TTC549 (cell line): ENCODE results near the gene HDAC10.
"Not testable (repeated sequence)": the region's sequence is repeated elsewhere in the genome, so short reads cannot be mapped to it uniquely, and the experiment has no call there.

Experiments
- FAIRE-seq: peaks from 2 replicates; lab custom pipeline; 2012; peaks lifted over from hg19 to GRCh38; lab: Jason Lieb, UNC

The HDAC10 gene

DNA sequence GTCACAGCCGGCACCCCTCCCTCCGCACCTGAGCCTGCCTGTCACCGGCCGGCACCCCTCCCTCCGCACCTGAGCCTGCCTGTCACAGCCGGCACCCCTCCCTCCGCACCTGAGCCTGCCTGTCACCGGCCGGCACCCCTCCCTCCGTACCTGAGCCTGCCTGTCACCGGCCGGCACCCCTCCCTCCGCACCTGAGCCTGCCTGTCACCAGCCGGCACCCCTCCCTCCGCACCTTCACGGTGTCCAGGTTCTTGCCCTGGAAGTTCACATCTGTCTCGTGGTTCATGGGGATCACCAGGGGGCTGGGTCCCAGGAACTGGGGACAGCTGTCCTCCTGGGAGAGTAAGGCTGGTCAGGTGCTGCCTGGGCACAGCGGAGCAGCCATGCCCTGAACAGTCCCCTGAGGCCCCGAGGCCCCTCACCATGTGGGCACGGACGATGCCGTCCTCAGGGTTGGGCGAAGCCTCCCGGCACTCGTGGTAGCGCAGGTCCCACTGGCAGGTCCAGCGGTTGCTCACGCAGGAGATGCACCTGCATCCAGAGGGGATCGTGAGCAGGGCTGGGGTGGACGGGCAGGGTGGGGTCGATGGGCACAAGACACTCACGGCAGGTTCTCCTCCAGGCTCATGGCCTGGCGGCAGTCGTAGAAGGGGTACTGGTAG is 34.6 kb upstream of the HDAC10 start:
- FAIRE-seq: no peak

DNA sequence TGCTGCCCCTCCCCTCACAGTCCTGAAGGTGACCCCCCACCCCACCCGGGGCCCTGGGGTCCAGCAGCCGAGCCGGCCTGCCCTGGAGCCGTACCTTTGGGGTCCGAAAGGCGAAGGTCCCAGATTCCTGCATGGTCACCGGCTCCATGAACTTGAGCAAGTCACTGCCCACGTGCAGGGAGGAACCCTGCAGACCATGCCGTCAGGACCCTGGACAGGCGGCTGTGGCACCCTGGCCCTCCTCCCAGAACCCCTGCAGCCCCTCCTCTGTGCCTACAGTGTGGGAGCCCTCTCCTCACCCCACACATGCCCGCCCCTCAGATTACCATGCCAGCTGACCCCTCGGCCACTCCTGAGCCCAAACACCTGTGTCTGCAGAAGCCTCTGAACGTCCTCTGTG is 33.4 kb upstream of the HDAC10 start:
- FAIRE-seq: no peak

DNA sequence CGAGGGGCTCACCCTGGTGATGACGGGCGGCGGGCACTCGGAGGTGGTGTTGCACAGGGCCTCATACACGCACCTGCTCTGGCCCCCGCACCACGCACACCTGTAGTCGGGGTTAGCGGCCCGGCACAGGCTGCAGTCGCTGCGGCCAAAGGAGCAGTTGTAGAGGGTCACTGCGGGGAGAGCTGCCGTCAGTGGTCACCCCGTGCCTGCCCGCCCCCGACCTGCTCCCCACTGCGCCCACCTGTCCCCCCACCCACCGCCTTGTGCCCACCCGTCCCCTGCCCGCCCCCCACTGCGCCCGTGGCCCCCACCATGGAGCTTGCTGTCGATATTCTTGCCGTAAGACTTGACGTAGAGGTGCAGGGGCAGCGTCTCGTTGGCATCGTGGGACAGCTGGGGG is 32.8 kb upstream of the HDAC10 start:
- no peak for FAIRE-seq

DNA sequence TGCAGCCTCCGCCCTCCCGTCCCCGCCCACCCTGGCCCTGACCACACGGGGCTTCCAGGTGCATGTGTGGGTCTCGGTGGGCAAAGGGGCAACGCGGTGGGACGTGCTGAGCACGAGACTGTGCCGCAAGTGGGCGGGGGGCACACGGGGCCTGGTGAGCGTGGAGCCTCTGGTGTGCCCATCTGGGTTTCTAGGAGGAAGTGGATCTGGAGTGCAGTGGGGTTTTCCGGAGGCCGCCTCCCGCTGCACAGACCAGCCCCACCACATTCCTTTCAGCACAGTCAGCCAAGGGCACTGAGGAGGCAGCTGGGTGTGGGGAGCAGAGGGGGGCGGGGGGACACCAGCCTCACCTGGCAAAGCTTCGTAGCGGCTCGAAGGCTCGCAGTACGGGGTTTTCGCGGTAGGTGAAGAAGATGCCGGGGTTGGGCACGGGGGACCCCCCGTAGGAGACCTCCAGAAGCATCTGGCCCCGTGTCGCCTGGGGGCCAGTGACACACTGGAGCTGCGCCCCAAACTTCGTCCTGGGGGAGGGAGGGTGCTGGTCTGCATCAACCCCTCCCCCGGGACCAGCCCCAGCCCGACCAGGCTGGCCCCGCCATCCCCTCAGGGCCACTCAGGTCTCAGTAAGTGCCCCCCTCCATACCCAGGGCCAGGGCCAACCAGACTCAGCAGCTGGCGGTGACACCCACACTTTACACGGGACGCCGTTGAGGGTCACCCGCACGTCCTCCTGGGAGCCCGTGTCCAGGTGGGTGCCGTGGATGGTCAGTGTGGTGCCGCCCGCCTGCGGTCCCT is 31.5 kb upstream of the HDAC10 start:
- no peak for FAIRE-seq

DNA sequence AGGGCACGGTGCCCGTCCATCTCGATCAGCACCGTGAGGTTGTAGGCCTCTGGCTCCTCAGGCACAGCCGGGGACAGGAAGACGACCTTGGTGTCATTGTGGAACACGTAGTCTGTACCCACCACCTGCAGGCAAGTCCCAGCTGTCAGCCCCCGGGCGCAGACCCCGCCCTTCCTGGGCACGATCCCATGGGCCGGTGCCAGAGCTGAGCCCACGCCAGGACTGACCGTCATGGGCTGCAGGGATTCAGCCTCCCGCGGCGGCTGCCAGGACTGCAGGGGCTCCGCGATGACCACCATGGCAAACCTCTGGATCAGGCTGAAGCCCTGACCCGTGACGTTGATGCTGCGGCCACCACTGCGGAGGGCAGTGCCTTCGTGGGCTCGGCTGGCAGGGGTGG is 30.9 kb upstream of the HDAC10 start:
- no peak for FAIRE-seq

DNA sequence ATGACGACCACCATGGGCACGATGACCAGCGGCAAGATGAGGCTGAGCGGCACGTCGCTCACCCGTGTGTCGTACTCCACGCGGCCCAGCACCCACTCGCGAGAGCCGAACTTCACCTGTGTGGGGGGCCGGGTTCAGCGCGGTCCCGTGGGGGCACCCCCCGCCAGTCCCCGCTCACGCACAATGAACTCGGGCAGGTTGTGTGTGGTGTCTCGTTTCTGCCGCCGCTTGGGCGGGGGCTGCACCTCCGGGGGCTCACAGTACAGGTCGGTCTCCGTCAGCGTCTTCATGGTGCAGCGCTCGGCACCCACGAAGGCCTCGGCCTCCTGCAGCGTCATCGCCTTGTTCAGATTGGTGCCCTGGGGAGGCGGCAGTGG is 30.3 kb upstream of the HDAC10 start:
- no peak for FAIRE-seq

DNA sequence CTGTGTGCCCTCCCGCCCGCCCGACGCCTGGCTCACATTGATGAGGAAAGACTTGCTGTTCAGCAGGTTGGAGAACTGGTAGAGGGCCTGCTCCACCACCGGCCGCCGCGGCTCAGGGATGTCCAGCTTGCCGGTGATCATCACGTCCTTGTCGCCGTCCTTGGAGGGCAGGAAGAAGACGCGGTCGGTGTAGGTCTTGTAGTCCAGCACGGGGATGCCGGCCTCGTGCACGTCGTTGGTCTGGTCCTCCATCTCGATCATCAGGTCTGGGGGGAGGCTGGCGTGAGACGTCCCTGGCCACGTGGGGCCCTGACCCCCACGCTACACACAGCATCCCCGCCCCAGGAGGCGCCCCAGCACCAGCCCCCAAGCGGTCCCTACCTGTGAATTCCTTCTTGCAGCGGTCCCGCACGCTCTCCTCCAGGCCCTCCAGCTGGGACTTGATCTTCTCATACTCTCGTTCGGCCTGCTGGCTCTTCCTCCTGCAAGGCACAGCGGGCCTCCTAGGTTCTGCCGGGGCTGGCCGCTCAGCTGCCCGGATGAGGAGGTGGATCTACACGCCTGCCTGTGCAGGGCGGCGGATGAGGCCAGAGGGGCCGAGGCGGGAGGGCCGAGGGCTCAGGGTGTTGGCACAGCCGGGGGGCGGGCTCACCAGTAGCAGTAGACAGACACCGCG is 29.8 kb upstream of the HDAC10 start:
- FAIRE-seq: no peak

DNA sequence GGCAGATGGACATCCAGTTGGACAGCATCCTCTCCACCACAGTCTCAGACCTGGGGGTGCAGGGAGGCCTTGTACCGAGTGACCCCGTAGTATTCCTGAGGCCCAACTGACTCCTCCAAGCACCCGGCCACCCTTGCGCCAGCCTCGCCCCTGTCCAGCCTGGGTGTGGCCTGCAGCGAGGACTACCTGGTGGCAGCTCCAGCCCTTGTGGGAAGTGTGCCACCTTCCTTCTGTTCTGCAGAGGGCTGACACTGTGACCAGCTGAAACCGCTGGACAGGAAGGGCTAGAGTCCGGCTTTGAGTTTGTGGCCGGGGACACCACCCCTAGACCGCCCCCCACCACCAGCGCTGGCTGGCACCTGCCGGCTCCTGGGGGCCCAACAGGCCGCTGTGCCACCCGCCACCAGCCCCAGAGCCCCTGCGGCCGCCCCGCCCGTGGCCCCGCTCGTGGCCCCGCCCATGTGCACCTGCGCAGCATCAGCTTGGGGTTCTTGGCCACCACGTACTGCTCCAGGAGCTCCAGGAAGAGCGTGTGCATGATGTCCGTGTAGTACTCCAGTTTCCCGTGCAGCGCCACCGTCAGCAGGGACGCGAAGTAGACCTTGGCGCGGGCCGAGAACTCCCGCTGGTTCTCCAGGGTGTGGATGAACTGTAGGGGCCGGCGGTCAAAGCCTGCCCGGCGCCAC is 29.1 kb upstream of the HDAC10 start:
- FAIRE-seq: no peak

DNA sequence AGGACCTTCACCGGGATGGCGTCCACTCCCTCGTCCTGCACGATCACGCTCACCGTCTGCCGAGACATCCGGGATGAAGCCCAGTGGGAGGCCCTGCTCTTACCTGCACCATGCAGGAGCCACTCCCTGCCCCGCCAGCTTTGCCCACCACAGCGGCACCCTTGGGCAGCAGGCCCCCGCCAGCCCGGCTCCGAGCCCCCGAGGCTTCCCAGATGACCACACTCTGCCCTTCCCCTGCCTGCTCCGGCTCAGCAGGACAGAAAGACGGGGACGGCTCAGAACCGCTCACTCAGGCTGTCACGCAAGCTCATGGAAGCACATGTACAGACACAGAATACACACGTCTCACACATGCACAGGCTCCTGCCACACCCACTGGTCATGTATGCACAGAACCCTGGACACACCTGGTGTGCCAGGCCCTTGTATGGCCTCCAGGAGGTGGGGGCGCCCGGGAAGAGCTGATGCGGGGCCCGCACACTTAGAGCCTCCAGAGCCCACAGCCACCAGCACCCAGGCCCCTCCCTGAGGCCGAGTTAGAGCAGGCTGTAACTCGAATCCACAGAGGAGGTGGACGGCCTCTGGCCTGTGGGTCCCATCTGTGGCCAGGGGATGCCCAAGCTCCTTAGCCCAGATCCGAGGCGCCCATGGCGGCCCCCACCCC is 28.0 kb upstream of the HDAC10 start:
- no peak for FAIRE-seq

DNA sequence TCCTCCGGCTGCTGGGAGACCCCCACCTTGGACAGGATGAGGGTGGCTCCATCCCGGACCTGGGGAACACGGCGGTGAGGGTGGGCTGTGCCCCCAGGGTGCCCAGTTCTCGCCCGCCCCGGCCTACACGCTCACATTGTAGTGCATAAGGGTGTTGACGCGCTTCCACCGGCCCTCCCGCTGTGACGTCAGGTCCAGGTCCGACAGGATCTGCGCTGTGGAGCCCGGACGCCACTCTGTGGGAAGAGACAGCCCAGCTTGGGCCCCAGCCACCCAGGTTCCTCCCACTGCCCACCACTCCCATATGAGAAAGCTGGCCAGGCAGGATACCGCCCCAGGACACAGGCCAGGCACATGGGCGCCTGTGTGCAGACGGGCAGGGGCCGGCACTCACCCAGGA is 27.4 kb upstream of the HDAC10 start:
- no peak for FAIRE-seq

DNA sequence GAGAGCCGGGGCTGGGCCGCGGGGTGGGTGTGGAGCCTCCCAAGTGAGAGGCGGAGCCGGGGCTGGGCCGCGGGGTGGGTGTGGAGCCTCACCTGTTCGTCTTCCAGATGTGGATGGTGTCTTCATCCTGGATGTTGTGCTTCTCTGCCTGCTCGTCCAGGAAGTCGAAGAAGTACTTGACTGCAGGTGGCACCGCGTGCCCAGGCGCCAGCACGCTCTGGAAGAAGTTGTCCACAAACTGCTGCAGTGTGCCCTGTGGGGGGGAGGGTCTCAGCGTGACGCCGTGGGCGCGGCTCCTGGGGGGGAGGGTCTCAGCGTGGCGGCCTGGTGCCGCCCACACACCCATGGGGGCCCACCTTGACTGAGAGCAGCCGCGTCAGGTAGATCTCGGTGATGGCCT is 26.7 kb upstream of the HDAC10 start:
- no peak for FAIRE-seq

DNA sequence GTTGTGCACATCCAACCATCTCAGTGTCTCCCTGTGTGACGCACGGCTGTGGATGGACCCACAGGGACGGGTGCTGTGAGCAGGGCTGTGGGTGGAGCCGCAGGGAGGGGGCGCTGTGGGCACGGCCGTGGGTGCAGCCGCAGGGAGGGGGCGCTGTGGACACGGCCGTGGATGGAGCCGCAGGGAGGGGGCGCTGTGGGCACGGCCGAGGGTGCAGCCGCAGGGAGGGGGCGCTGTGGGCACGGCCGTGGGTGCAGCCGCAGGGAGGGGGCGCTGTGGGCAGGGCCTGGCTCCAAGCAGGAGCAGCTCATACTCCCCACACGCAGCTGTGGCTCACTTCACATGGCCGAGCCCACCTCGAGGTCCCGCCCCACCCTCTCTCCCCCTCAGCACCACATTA is 25.1 kb upstream of the HDAC10 start:
- no peak for FAIRE-seq

DNA sequence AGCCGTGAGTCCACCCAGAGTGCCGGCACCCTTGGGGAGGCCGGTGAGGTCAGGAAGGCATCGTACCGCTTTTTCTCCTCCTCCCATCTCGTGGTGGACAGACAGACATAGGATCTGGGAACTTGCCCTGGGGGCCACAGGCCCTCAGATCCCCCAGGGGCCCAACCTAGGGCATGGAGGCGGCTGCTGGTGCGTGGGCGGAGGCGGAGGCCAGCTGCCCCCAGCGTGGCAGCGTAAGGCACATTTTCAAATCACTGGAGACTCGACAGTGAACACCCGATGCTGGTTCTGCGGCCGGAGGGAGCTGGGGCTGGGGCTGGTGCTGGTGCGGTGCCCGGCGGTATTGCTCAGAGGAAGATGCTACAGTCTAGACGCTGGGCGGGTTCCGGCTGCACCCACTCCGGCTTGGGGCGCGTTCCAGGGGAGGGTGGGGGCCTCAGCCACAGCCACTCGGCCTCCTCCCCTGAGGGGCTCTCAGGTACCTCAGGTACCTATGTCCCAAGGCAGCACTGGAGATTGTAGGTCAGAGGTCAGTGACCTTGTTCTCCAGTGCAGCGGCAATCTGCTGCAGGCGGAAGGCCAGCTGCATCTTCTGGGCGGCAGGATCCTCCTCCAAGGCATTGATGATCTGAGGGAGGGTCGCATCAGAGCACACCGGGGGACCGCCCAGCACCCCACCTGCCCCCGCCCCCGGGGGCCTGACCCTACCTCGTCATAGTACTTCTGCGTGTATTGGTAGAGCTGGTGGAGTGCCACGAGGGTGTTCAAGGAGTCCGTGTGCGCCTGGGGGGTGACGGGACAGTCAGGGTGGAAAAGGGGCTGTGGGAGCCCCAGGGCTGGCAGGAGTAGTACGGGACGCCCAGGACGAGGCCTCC is 24.4 kb upstream of the HDAC10 start:
- FAIRE-seq: no peak

DNA sequence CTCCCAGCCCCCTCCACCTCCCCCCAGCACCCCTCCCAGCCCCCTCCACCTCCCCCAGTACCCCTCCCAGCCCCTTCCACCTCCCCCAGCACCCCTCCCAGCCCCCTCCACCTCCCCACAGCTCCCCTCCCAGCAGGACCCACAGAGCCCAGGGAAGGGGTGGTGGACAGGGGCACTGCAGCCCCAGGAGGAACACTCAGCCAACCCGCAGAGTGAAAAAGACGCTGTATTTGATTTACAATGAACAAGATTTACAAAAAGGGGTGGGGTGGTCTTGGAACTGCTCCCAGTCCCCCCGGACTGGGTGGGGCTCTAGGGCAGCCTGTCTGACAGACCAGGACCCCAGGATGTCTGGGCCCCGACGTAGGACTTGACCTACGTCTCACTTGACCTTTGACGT is 23.7 kb upstream of the HDAC10 start:
- no peak for FAIRE-seq

DNA sequence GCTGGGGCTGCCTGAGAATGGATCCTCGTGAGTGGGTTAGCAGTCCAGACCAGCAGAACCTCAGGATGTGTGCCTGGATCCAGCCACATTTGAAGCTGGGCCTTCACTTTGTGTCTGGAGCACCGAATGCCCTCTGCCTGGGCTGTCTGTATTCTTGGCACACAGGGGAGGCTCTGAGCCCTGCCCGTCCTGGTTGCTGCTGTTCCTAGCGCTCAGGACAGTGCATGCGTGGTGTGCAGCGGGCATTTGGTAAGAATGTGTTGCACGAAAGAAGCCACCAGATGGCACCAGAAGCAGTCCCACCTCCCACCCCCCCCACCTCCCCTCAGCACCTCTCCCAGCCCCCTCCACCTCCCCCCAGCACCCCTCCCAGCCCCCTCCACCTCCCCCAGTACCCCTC is 23.2 kb upstream of the HDAC10 start:
- no peak for FAIRE-seq

DNA sequence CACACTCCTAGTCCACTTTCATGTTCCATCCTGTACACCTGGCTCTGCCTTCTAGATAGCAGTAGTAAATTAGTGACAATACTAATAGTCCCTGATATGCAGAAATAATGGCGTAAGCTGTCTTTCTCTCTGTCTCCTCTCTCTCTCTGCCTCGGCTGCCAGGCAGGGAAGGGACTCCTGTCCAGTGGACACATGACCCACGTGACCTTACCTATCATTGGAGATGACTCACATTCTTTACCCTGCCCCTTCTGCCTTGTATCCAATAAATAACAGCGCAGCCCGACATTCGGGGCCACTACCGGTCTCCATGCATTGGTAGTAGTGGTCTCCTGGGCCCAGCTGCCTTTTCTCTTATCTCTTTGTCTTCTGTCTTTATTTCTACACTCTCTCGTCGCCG is 22.7 kb upstream of the HDAC10 start:
- FAIRE-seq: not testable (repeated sequence)

DNA sequence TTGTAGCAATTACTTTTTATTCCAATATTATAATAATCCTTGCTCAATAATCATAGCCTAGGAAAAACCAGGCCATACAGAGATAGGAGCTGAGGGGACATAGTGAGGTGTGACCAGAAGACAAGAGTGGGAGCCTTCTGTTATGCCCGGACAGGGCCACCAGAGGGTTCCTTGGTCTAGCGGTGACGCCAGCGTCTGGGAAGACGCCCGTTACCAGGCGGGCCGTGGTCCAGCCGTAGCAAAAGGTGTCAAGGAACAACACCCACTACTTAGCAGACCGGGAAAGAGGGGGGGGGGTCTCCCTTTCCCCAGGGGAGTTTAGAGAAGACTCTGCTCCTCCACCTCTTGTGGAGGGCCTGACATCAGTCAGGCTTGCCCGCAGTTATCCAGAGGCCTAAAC is 22.3 kb upstream of the HDAC10 start:
- not testable (repeated sequence) for FAIRE-seq

DNA sequence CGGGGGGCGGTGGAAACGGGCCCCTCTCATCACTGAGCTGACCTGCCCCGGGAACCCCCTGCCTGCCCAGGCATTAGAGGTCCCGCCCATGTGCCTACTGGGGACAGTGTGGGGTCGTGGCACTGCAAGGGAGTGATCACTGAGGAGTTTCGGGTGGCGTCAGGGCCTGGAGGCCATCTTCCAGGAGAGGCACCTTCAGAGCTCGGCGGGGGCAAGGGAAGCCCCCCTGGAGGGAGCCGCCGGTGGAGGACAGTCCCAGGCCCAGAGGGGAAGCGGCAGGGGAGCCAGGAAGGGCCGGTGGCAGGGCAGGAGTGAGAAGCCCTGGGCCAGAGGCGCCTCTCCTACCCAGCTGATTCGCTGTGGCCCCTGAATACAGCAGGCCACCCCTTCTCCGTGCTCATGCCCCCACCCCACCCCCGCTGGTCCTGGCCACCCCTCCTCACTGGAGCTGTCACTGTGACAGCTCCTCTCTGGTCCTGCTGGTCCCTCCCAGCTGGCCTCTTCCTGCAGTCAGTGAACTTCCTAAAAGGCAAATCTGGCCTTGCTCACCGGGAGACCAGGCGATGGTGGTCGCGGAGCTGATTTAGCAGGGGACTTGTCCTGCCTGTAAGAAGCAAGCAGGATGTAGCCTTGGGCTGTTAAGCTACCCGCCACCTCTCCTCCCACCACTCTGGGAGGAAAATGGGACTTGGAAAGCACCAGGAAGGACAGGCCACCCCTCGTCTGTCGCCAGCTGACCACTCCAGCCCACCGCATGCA is 21.2 kb upstream of the HDAC10 start:
- FAIRE-seq: no peak

DNA sequence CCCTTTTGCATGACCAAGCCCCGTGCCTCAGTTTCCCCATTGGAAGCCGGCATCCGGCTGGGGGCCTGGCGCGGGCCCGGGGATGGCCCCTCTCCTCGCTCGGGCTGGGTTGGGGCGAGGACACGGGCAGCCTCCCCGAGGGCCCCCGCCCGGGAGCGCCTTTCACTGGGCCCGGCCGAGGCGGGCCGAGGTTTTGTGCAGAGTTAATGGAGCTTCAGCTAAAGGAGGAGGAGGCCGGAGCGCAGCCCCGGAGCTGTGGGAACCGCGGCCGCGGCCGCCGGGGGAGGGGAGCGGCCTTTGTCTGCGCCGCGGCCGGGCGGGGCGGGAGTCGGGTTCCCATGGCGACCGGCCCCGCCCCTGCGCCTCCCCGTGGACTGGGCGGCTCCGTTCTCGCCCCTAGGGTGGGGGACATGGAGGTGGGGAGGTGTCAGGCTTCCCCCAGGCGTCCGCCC is 20.5 kb upstream of the HDAC10 start:
- FAIRE-seq: no peak

DNA sequence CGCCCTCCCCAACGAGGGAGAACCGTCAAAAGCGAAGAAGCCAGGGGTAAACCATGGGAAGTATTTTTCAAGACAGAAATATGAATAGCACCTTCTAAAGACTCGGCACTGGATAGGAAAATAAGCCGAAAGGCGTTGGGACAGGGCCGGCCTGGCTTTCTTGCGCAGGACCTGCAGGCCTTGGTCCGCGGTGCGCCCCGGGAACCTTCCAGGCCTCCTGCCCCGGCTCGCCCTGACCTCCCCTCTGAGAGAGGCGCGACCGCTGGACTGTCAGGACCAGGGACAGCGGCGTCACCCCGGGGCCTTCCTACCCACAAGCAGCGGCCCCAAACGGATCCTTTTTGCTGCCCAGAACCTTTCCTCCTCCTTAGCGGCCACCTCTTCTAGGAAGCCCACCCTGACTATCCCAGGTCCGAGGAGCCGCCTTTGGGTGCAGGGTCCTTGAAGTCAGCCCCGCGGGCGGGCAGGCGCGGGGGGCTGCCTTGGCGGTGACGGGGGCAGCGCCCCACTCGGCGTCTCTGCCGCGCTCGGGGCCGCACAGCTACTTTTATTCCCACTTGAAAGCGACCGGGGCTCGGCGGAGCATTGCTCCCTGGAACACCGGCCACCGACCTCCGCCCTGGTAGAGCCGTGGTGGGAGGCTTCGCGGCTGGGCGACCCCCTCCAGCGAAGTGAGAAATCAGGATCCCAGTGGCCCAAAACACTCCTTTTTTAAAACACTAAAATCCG is 19.8 kb upstream of the HDAC10 start:
- FAIRE-seq: no peak
